ENCODE data around the gene HLA-F.
A peak's percentile ranks its signal among the peaks of the same experiment; 100 is the strongest.

HLA-F gene

DNA sequence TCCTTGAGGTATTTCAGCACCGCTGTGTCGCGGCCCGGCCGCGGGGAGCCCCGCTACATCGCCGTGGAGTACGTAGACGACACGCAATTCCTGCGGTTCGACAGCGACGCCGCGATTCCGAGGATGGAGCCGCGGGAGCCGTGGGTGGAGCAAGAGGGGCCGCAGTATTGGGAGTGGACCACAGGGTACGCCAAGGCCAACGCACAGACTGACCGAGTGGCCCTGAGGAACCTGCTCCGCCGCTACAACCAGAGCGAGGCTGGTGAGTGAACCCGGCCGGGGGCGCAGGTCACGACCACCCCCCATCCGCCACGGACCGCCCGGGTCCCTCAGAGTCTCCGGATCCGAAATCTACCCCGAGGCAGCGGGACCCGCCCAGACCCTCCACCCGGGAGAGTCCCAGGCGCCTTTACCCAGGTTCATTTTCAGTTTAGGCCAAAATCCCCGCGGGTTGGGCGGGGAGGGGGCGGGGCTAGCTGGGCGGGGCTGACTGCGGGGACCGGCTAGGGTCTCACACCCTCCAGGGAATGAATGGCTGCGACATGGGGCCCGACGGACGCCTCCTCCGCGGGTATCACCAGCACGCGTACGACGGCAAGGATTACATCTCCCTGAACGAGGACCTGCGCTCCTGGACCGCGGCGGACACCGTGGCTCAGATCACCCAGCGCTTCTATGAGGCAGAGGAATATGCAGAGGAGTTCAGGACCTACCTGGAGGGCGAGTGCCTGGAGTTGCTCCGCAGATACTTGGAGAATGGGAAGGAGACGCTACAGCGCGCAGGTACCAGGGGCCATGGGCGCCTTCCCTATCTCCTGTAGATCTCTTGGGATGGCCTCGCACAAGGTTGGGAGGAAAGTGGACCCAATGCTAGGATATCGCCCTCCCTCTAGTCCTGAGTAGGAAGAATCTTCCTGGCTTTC is 693 bp downstream of the HLA-F start:
- Histone ChIP-seq H3K27me3 (ENCODE audit: control insufficient read depth, insufficient read depth, low read length, poor library complexity, severe bottlenecking) (peaks cover 41% of the 10 kb centered on the region), H3K9me3 (ENCODE audit: control insufficient read depth, low read length) (no peaks in the 10 kb centered on the region), H3K4me3 (ENCODE audit: insufficient read depth, low read depth, low read length) (peak overlapping the region; percentile 44), H3K36me3 (ENCODE audit: control insufficient read depth, insufficient read depth, low read length) (no peaks in the 10 kb centered on the region), H3K27ac (ENCODE audit: insufficient read depth, low read depth, low read length, poor library complexity, severe bottlenecking) (no peak overlapping the region), H3K4me1 (ENCODE audit: control insufficient read depth, insufficient read depth, low read length) (no peaks in the 10 kb centered on the region)
- 6% methylated on average over 76 of the region's 76 CpGs for WGBS, 2 experiments

DNA sequence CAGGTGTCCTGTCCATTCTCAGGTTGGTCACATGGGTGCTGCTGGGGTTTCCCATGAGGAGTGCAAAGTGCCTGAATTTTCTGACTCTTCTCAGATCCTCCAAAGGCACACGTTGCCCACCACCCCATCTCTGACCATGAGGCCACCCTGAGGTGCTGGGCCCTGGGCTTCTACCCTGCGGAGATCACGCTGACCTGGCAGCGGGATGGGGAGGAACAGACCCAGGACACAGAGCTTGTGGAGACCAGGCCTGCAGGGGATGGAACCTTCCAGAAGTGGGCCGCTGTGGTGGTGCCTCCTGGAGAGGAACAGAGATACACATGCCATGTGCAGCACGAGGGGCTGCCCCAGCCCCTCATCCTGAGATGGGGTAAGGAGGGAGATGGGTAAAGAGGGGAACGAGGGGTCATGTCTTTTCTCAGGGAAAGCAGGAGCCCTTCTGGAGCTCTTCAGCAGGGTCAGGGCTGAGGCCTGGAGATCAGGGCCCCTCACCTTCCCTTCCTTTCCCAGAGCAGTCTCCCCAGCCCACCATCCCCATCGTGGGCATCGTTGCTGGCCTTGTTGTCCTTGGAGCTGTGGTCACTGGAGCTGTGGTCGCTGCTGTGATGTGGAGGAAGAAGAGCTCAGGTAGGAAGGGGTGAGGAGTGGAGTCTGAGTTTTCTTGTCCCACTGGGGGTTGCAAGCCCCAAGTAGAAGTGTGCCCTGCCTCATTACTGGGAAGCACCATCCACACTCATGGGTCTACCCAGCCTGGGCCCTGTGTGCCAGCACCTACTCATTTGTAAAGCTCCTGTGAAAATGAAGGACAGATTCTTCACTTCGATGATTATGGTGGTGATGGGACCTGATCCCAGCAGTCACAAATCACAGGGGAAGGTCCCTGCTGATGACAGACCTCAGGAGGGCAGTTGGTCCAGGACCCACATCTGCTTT is 2.0 kb downstream of the HLA-F start:
- no peaks in the 10 kb centered on the region for H3K4me1 ChIP-seq (ENCODE audit: control insufficient read depth, insufficient read depth, low read length)
- peaks cover 41% of the 10 kb centered on the region for H3K27me3 ChIP-seq (ENCODE audit: control insufficient read depth, insufficient read depth, low read length, poor library complexity, severe bottlenecking)
- no peak overlapping the region for H3K27ac ChIP-seq (ENCODE audit: insufficient read depth, low read depth, low read length, poor library complexity, severe bottlenecking)
- H3K9me3 ChIP-seq (ENCODE audit: control insufficient read depth, low read length): no peaks in the 10 kb centered on the region
- no peak overlapping the region for H3K4me3 ChIP-seq (ENCODE audit: insufficient read depth, low read depth, low read length)
- WGBS, 2 experiments: 86% methylated on average over 11 of the region's 11 CpGs
- H3K36me3 ChIP-seq (ENCODE audit: control insufficient read depth, insufficient read depth, low read length): no peaks in the 10 kb centered on the region

DNA sequence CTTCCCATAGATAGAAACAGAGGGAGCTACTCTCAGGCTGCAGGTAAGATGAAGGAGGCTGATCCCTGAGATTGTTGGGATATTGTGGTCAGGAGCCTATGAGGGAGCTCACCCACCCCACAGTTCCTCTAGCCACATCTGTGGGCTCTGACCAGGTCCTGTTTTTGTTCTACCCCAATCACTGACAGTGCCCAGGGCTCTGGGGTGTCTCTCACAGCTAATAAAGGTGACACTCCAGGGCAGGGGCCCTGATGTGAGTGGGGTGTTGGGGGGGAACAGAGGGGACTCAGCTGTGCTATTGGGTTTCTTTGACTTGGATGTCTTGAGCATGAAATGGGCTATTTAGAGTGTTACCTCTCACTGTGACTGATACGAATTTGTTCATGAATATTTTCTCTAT is 2.8 kb downstream of the HLA-F start:
- Histone ChIP-seq H3K9me3 (ENCODE audit: control insufficient read depth, low read length) (no peaks in the 10 kb centered on the region), H3K4me3 (ENCODE audit: insufficient read depth, low read depth, low read length) (no peak overlapping the region), H3K36me3 (ENCODE audit: control insufficient read depth, insufficient read depth, low read length) (no peaks in the 10 kb centered on the region), H3K27me3 (ENCODE audit: control insufficient read depth, insufficient read depth, low read length, poor library complexity, severe bottlenecking) (peaks cover 41% of the 10 kb centered on the region), H3K27ac (ENCODE audit: insufficient read depth, low read depth, low read length, poor library complexity, severe bottlenecking) (no peak overlapping the region), H3K4me1 (ENCODE audit: control insufficient read depth, insufficient read depth, low read length) (no peaks in the 10 kb centered on the region)
- 88 to 100% methylated on average over 1 of the region's 1 CpG for WGBS, 2 experiments

DNA sequence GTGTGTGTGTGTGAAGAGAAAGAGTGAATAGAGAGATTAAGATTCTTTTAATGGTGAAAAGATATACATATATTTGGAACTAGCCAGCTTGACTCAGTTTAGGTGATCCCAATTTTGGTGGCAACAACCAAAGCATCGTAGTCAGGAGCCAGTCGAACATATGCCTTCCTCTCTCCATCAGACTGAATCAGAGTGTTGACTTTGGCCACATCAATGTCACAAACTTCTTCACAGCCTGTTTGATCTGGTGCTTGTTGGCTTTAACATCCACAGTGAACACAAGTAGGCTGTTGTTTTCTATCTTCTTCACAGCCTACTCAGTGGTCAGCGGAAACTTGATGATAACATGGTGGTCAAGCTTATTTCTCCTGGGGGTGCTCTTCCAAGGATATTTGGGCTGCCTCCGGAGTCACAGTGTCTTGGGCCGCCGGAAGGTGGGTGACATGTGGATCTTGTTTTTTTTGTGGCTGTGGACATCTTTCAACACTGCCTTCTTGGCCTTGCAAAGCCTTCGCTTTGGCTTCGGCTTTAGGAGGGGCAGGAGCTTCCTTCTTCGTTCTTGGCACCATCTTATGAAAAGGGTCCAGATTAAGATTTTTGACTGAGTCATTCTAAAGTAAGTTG is 3.4 kb downstream of the HLA-F start:
- no peaks in the 10 kb centered on the region for H3K4me1 ChIP-seq (ENCODE audit: control insufficient read depth, insufficient read depth, low read length)
- no peak overlapping the region for H3K27ac ChIP-seq (ENCODE audit: insufficient read depth, low read depth, low read length, poor library complexity, severe bottlenecking)
- H3K4me3 ChIP-seq (ENCODE audit: insufficient read depth, low read depth, low read length): no peak overlapping the region
- WGBS, 2 experiments: 92 to 93% methylated on average over 9 of the region's 9 CpGs
- no peaks in the 10 kb centered on the region for H3K36me3 ChIP-seq (ENCODE audit: control insufficient read depth, insufficient read depth, low read length)
- no peaks in the 10 kb centered on the region for H3K9me3 ChIP-seq (ENCODE audit: control insufficient read depth, low read length)
- H3K27me3 ChIP-seq (ENCODE audit: control insufficient read depth, insufficient read depth, low read length, poor library complexity, severe bottlenecking): peaks cover 41% of the 10 kb centered on the region

DNA sequence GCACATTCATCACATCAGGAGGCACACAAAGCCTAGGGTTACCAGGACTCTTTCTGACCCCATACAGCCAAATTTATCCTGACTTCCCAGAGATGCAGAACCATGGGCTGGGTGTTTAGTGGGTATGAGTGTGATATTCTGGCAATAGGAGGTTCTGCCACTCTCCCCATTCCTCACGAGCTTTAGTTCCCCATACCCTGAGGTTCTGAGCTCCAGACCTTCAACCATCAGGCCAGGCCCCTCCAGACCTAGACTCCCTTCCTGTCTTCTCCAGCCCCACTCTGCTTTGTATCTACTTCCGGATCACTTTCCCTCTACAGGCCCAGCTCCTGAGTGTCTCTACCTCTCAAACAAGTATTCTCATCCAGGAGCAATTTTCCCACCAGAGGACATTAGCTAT is 4.4 kb downstream of the HLA-F start:
- H3K27me3 ChIP-seq (ENCODE audit: control insufficient read depth, insufficient read depth, low read length, poor library complexity, severe bottlenecking): peaks cover 36% of the 10 kb centered on the region
- no peaks in the 10 kb centered on the region for H3K4me1 ChIP-seq (ENCODE audit: control insufficient read depth, insufficient read depth, low read length)

DNA sequence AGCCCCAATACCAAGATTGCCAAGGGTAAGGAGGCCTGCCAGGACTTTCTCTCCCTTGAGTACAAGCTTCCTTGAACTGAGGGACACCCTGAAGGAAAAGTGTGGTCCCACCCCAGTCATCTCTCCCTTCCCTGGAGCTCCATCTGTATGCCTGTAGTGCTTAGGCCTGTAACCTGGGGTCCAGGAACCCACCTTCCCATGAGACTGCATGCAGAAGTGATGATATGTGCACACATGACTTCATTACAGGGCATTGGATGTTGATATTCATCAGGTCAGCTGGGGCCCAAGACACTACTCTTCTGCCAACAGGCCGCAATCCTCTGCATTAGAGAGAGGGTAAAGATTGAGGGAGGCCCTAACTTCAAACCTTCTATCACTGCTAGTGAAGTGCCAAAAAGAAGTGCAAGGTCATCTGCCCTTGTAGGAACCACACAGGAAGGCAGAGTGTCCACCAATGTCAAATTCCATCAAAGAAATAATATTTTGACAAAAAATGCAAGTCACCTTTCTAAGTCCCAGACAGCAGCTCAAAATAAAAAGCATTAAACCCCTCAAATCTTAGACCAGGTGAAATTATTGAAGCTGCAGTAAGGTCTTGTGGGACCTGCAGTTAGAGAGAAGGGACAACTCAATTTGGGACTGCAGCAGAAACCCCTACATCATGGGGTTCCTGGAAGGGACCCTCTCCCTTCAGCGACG is 5.1 kb downstream of the HLA-F start:
- no peaks in the 10 kb centered on the region for H3K36me3 ChIP-seq (ENCODE audit: control insufficient read depth, insufficient read depth, low read length)
- H3K4me3 ChIP-seq (ENCODE audit: insufficient read depth, low read depth, low read length): no peak overlapping the region
- H3K27me3 ChIP-seq (ENCODE audit: control insufficient read depth, insufficient read depth, low read length, poor library complexity, severe bottlenecking): peaks cover 30% of the 10 kb centered on the region
- no peak overlapping the region for H3K27ac ChIP-seq (ENCODE audit: insufficient read depth, low read depth, low read length, poor library complexity, severe bottlenecking)
- WGBS, 2 experiments: 92 to 98% methylated on average over 3 of the region's 3 CpGs
- no peaks in the 10 kb centered on the region for H3K4me1 ChIP-seq (ENCODE audit: control insufficient read depth, insufficient read depth, low read length)
- H3K9me3 ChIP-seq (ENCODE audit: control insufficient read depth, low read length): no peaks in the 10 kb centered on the region

More for the DNA sequence above, 4.4 kb downstream of the HLA-F start:
- Histone ChIP-seq H3K9me3 (ENCODE audit: control insufficient read depth, low read length) (no peaks in the 10 kb centered on the region), H3K36me3 (ENCODE audit: control insufficient read depth, insufficient read depth, low read length) (no peaks in the 10 kb centered on the region), H3K4me3 (ENCODE audit: insufficient read depth, low read depth, low read length) (no peak overlapping the region), H3K27ac (ENCODE audit: insufficient read depth, low read depth, low read length, poor library complexity, severe bottlenecking) (no peak overlapping the region)
- WGBS, 2 experiments: 90% methylated on average over 2 of the region's 2 CpGs

DNA sequence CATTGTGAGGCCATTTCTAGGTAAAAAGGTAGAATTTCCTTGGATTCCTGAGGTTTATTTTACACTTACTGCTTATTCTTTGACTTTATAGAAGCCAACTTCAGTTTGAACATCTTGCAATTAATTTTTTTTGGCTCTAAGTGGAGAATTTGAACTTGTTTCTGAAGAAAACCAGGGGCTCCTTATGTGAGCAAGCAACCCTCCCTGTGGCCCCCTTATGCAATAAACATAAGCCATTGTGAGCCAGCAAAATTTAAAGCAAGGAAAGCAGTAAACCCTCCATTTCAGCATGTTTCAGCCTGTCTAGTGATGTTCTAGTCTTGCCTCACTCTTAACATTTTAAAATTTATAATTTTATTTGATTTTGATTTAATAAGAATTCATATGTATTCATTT is 5.6 kb downstream of the HLA-F start:
- Histone ChIP-seq H3K9me3 (ENCODE audit: control insufficient read depth, low read length) (no peaks in the 10 kb centered on the region), H3K27me3 (ENCODE audit: control insufficient read depth, insufficient read depth, low read length, poor library complexity, severe bottlenecking) (peaks cover 24% of the 10 kb centered on the region), H3K36me3 (ENCODE audit: control insufficient read depth, insufficient read depth, low read length) (no peaks in the 10 kb centered on the region), H3K4me1 (ENCODE audit: control insufficient read depth, insufficient read depth, low read length) (no peaks in the 10 kb centered on the region), H3K27ac (ENCODE audit: insufficient read depth, low read depth, low read length, poor library complexity, severe bottlenecking) (no peak overlapping the region), H3K4me3 (ENCODE audit: insufficient read depth, low read depth, low read length) (no peak overlapping the region)

DNA sequence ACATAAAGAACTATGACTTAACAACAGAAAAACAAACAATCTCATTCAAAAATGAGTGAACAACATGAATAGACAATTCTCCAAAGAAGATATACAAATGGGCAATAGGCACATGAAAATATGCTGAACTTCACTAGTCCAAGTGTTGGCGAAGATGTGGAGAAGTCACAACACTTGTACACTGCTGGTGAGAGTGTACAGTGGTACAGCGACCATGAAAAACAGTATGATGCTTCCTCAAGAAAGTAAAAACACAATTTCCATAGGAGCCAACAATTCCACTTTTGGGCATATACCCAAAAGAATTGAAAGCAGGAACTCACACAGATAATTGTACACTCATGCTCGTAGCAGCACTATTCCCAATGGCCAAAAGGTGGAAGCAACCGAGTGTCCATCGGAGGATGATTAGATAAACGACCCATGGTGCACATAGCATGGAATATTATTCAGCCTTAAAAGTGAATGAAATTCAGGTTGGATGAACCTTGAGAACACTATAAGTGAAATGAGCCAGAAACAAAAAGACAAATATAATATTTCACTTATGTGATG is 6.6 kb downstream of the HLA-F start:
- Histone ChIP-seq H3K4me1 (ENCODE audit: control insufficient read depth, insufficient read depth, low read length) (no peaks in the 10 kb centered on the region), H3K36me3 (ENCODE audit: control insufficient read depth, insufficient read depth, low read length) (no peaks in the 10 kb centered on the region), H3K9me3 (ENCODE audit: control insufficient read depth, low read length) (no peaks in the 10 kb centered on the region), H3K27me3 (ENCODE audit: control insufficient read depth, insufficient read depth, low read length, poor library complexity, severe bottlenecking) (peaks cover 14% of the 10 kb centered on the region), H3K4me3 (ENCODE audit: insufficient read depth, low read depth, low read length) (no peak overlapping the region), H3K27ac (ENCODE audit: insufficient read depth, low read depth, low read length, poor library complexity, severe bottlenecking) (no peak overlapping the region)
- whole genome bisulfite sequencing, 2 experiments: 85 to 87% methylated on average over 6 of the region's 6 CpGs

DNA sequence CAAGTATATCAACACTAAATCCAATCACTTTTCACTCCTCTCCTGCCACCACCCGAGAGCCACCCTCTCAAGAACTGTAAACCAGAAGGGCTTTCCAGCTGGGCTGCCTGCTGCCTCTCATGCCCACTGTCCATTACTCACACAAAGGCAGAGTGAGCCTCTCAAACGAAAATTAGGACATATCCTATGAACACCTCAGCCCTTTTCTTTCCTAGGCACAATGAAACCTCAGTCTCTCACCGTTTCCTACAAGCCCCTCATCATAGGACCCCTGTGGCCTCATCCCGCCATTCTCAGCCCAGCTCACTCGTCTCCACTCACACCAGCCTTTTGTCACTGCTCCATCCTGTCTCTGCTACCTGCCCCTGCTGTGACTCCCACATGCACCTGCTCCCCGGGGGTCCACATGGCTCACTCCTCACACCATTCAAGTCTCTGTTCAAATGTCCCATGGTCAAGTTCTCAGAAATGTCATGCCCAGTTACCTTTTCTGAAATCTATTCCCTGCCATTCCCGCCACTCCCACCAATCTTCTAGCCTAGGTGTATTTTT is 7.4 kb downstream of the HLA-F start:
- Histone ChIP-seq H3K27me3 (ENCODE audit: control insufficient read depth, insufficient read depth, low read length, poor library complexity, severe bottlenecking) (peaks cover 6% of the 10 kb centered on the region), H3K27ac (ENCODE audit: insufficient read depth, low read depth, low read length, poor library complexity, severe bottlenecking) (no peak overlapping the region), H3K4me1 (ENCODE audit: control insufficient read depth, insufficient read depth, low read length) (no peaks in the 10 kb centered on the region), H3K9me3 (ENCODE audit: control insufficient read depth, low read length) (no peaks in the 10 kb centered on the region), H3K4me3 (ENCODE audit: insufficient read depth, low read depth, low read length) (no peak overlapping the region), H3K36me3 (ENCODE audit: control insufficient read depth, insufficient read depth, low read length) (no peaks in the 10 kb centered on the region)
- 59 to 70% methylated on average over 7 of the region's 7 CpGs for WGBS, 2 experiments

Measured in ectodermal cell (in vitro differentiated cells).